GM12864 (cell line): ENCODE data around the gene HHAT.

ENCODE experiments used
- DNase-seq: peaks from one replicate; pipeline ENCODE4 v3.0.0-alpha.2; 2011; ENCODE audit warnings: low read depth
- H3K4me3 ChIP-seq: 2 replicates; pipeline ENCODE4 v1.5.1; 2011; ENCODE audit warnings: mild to moderate bottlenecking, low read depth, low read length, control low read depth
- CTCF ChIP-seq: IDR thresholded peaks from 2 replicates; pipeline ENCODE4 v1.5.1; 2011; ENCODE audit warnings: low read depth, mild to moderate bottlenecking, moderate library complexity, low read length, control low read depth, inconsistent platforms; ENCODE audit errors: missing control alignments

Gene HHAT

GRCh38 chr1:210627755-210628154, 299.1 kb downstream of the HHAT start:
- H3K4me3 ChIP-seq, result no peak overlapping the region
- no peak for TF ChIP-seq CTCF
- DNase-seq, result no peak

DNA sequence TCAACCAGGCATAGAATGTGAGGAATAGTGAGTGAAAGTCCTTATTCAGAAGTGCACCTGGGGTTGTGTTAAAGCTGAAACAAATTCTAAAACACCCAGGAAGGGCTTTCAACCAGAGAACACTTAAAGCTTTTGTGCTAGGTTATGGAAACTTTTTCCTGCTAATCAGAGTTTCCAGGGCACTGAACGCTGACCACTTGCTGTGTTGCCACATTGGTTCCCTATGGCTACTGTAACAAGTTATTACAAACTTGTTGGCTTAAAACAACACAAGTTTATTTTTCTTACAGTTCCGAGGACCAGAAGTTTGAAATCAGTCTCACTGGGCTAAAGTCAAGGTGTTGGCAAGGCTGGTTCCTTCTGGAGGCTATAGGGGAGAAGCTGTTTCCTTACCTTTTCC, 300.6 kb downstream of the HHAT start:
- no peak overlapping the region for H3K4me3 ChIP-seq
- no peak for DNase-seq
- TF ChIP-seq CTCF, result no peak

DNA sequence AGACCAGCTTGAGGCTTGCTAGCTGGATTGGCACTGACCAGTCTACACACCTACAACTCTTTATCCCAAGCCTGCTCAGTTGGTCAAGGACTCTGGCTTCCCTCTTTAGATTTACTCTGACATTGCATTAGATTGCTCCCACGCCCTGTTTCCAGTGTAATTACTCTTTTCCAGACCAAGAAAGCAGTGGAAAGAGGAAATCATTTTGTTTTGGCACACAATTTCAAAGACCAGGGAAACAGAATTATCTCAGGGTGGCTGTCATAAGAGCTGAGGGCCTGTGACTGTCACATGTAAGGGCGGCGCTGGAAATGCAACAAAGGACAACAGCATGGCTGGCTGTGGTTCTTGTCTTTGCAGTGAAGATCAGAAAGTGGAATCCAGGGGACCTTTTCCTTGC, 302.7 kb downstream of the HHAT start:
- H3K4me3 ChIP-seq, result no peak overlapping the region
- TF ChIP-seq CTCF, result no peak
- no peak for DNase-seq

GRCh38 chr1:210633140-210633539, 304.4 kb downstream of the HHAT start:
- no peak for DNase-seq
- TF ChIP-seq CTCF, result no peak
- H3K4me3 ChIP-seq, result no peak overlapping the region

DNA sequence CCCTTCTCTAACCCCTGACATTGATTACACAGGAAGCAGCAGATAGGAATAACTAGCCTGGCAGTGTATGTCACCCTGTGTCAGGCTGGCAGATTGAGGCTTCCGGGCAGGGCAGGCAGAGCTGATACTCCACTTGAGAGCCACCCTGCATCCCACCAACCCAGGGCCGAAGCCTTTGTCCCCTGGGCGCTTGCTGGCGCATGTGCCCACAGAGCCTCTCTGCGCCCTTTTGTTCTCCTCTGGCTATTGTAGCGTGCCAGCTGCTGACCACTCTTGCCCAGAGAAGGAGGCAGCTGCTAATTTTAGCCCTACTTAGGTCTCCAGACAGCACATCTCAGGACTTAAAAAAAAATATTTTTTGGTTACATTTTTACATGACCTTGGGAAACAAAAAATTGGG, 304.9 kb downstream of the HHAT start:
- no peak overlapping the region for H3K4me3 ChIP-seq
- TF ChIP-seq CTCF, result no peak
- no peak for DNase-seq

DNA sequence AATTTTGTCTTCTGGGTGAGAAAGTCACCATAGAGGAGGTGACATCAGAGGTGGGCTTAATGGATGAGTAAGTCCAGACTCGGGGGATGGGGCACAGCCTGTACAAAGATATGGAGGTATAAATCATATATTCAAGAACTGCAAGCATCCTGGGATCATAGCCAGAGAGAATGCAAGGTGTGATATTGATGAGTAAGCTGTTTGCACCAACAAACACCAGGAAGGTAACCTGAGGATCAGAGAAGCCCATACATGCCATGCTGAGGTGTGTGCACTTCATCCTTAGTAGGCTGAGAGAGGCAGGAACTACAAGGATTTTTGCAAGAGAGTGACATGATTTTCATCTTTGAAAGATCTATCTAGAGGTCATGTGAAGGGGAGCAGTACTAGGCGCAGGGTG, 306.4 kb downstream of the HHAT start:
- DNase-seq, result no peak
- TF ChIP-seq CTCF, result no peak
- H3K4me3 ChIP-seq, result no peak overlapping the region

DNA sequence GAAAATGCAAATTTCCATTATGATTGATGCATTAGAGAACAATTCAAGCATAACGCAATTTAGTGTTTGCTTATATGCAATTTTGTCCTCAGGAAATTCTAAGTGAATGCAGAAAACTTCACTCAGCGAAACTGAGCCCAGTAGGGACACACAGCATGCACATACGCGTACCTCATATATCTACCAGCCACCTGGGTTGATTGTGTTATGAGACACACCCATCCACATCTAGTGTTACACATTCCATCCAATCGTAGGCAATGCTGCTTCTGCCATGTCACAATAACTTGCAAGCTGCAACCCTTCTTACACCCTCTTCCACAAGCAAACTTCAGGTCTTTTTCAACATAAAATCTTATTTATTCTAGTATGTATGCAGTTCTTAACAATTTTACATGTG, 312.9 kb downstream of the HHAT start:
- no peak overlapping the region for H3K4me3 ChIP-seq
- DNase-seq, result no peak
- TF ChIP-seq CTCF, result no peak
